GM23248 (cell line): Measurements from ENCODE around the gene HSF4.

ENCODE experiments used
- EZH2 ChIP-seq: fragments of 200-600 bp; sonication (generic); IDR thresholded peaks from 2 replicates; pipeline ENCODE4 v1.6.1; 2018; ENCODE audit warnings: antibody characterized with exemption, mild to moderate bottlenecking; ENCODE audit not compliant: insufficient read depth, poor library complexity, severe bottlenecking
- EZH2phosphoT487 ChIP-seq: fragments of 200-600 bp; sonication (generic); IDR thresholded peaks from 2 replicates; pipeline ENCODE4 v1.6.1; 2018; ENCODE audit warnings: antibody characterized with exemption, moderate library complexity, mild to moderate bottlenecking, low read depth; ENCODE audit not compliant: insufficient read depth

GRCh38 chr16:67201411-67202345 lies 37.1 kb downstream of the HSF4 start:
- TF ChIP-seq EZH2phosphoT487 (no peak), EZH2 (no peak)
